Neural progenitor cell (in vitro differentiated cells): ENCODE results near the gene SMOC2. TPM values are rescaled to one million over a fixed set of nuclear protein-coding genes. Genes with fewer than 3 reads are reported as not detected.

Source experiments
- DNase-seq: peaks from one replicate; pipeline ENCODE4 v3.0.0-alpha.2; 2016; ENCODE audit warnings: low spot score
- H2AFZ ChIP-seq: fragments of 200-600 bp; sonication (generic); replicated peaks from 2 replicates; pipeline ENCODE4 v1.6.1; 2016; ENCODE audit warnings: antibody characterized with exemption
- H3F3A ChIP-seq: fragments of 200-600 bp; sonication (generic); 2 replicates; pipeline ENCODE4 v1.6.1; 2016; ENCODE audit warnings: antibody characterized with exemption, low read depth
- H3K27ac ChIP-seq: fragments of 200-600 bp; sonication (generic); 2 replicates; pipeline ENCODE4 v1.5.1; 2016; ENCODE audit warnings: mild to moderate bottlenecking
- H3K27me3 ChIP-seq: fragments of 200-600 bp; sonication (generic); 2 replicates; pipeline ENCODE4 v1.6.1; 2016; ENCODE audit warnings: mild to moderate bottlenecking, moderate library complexity
- H3K36me3 ChIP-seq: fragments of 200-600 bp; sonication (generic); 2 replicates; pipeline ENCODE4 v1.5.1; 2016
- H3K4me1 ChIP-seq: fragments of 200-600 bp; sonication (generic); 2 replicates; pipeline ENCODE4 v1.6.1; 2016; ENCODE audit warnings: mixed run types
- H3K4me2 ChIP-seq: fragments of 200-600 bp; sonication (generic); 2 replicates; pipeline ENCODE4 v1.6.1; 2016
- H3K4me3 ChIP-seq: fragments of 200-600 bp; sonication (generic); 2 replicates; pipeline ENCODE4 v1.5.1; 2016
- H3K79me2 ChIP-seq: fragments of 200-600 bp; sonication (generic); 2 replicates; pipeline ENCODE4 v1.6.1; 2016; ENCODE audit warnings: low read depth
- H3K9ac ChIP-seq: fragments of 200-600 bp; sonication (generic); 2 replicates; pipeline ENCODE4 v1.6.1; 2016
- H3K9me3 ChIP-seq: fragments of 200-600 bp; sonication (generic); 2 replicates; pipeline ENCODE4 v1.5.1; 2016; ENCODE audit warnings: low read depth
- H4K20me1 ChIP-seq: fragments of 200-600 bp; sonication (generic); 2 replicates; pipeline ENCODE4 v1.6.1; 2016; ENCODE audit warnings: low read depth
- H3K27ac Mint-ChIP-seq: 3 replicates; pipeline ENCODE4 v1.8.0; 2021; ENCODE audit warnings: mixed read lengths
- H3K27me3 Mint-ChIP-seq: 2 replicates; pipeline ENCODE4 v1.8.0; 2022; ENCODE audit warnings: low read depth, mild to moderate bottlenecking, inconsistent platforms, moderate library complexity, mixed read lengths; ENCODE audit not compliant: insufficient read depth
- H3K36me3 Mint-ChIP-seq: 3 replicates; pipeline ENCODE4 v1.8.0; 2021; ENCODE audit warnings: mixed read lengths
- H3K4me1 Mint-ChIP-seq: 3 replicates; pipeline ENCODE4 v1.8.0; 2021; ENCODE audit warnings: mixed read lengths
- H3K4me3 Mint-ChIP-seq: 3 replicates; pipeline ENCODE4 v1.8.0; 2021; ENCODE audit warnings: mild to moderate bottlenecking, moderate library complexity, mixed read lengths
- H3K9me3 Mint-ChIP-seq: 3 replicates; pipeline ENCODE4 v1.8.0; 2020; ENCODE audit warnings: mixed read lengths
- EZH2 ChIP-seq: fragments of 200-600 bp; sonication (generic); IDR thresholded peaks from 2 replicates; pipeline ENCODE4 v1.6.1; 2017; ENCODE audit warnings: antibody characterized with exemption, mild to moderate bottlenecking, moderate library complexity
- EZH2phosphoT487 ChIP-seq: fragments of 200-600 bp; sonication (generic); IDR thresholded peaks from 2 replicates; pipeline ENCODE4 v1.6.1; 2017; ENCODE audit warnings: antibody characterized with exemption
- total RNA-seq: library from RNA; depleted of rRNA; stranded (reverse); fragments of >200 nt; gene quantifications from 2 replicates; pipeline ENCODE4 v1.2.3, GENCODE V29; 2015; ENCODE audit warnings: low replicate concordance
- TF ChIP-seq, protein P1 (sequence below): fragments of 200-600 bp; sonication (generic); IDR thresholded peaks from 2 replicates; pipeline ENCODE4 v1.5.1; 2017; ENCODE audit warnings: antibody characterized with exemption, mild to moderate bottlenecking

SMOC2 gene
- total RNA-seq, 1 donor from 2014 or later = 0.75 TPM

DNA sequence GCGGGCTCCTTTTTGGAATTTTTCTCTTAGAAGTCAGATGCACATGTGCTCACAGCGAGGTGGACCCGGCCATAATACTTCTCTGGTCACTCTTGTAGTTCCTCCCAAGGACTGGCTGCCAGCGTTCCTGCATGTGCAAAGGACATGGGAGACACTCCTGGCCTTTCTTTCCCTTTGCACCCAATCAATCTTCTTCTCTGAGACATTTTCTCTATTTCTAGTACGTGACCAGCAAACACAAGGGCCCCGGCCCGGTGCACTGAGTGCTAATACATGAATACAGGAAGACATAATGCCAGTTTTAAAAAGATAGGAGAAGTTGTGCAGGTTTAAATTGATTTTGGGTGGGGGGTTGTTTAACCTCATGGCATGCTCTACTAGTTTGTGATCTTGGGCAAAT lies 233.6 kb downstream of the SMOC2 start:
- H3K36me3 Mint-ChIP-seq = no peaks in the 10 kb centered on the region
- no peak overlapping the region for H3K4me2 ChIP-seq
- no peaks in the 10 kb centered on the region for H3K9me3 Mint-ChIP-seq
- H3K36me3 ChIP-seq = no peaks in the 10 kb centered on the region
- no peaks in the 10 kb centered on the region for H3K27me3 ChIP-seq
- H3K4me1 ChIP-seq = peaks cover 6% of the 10 kb centered on the region
- TF ChIP-seq EZH2phosphoT487 (no peak), EZH2 (no peak)
- TF ChIP-seq, protein P1, sequence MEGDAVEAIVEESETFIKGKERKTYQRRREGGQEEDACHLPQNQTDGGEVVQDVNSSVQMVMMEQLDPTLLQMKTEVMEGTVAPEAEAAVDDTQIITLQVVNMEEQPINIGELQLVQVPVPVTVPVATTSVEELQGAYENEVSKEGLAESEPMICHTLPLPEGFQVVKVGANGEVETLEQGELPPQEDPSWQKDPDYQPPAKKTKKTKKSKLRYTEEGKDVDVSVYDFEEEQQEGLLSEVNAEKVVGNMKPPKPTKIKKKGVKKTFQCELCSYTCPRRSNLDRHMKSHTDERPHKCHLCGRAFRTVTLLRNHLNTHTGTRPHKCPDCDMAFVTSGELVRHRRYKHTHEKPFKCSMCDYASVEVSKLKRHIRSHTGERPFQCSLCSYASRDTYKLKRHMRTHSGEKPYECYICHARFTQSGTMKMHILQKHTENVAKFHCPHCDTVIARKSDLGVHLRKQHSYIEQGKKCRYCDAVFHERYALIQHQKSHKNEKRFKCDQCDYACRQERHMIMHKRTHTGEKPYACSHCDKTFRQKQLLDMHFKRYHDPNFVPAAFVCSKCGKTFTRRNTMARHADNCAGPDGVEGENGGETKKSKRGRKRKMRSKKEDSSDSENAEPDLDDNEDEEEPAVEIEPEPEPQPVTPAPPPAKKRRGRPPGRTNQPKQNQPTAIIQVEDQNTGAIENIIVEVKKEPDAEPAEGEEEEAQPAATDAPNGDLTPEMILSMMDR = no peak
- H2AFZ ChIP-seq = no peak overlapping the region
- no peak overlapping the region for H3K4me3 Mint-ChIP-seq
- no peaks in the 10 kb centered on the region for H3K79me2 ChIP-seq
- no peaks in the 10 kb centered on the region for H3F3A ChIP-seq
- DNase-seq = no peak
- no peaks in the 10 kb centered on the region for H3K9me3 ChIP-seq
- no peak overlapping the region for H3K27ac ChIP-seq
- H3K27ac Mint-ChIP-seq = peak overlapping the region; percentile 59
- peaks cover 19% of the 10 kb centered on the region for H3K4me1 Mint-ChIP-seq
- peaks cover 9% of the 10 kb centered on the region for H3K27me3 Mint-ChIP-seq
- H3K4me3 ChIP-seq = no peak overlapping the region
- no peak overlapping the region for H3K9ac ChIP-seq
- H4K20me1 ChIP-seq = no peaks in the 10 kb centered on the region

DNA sequence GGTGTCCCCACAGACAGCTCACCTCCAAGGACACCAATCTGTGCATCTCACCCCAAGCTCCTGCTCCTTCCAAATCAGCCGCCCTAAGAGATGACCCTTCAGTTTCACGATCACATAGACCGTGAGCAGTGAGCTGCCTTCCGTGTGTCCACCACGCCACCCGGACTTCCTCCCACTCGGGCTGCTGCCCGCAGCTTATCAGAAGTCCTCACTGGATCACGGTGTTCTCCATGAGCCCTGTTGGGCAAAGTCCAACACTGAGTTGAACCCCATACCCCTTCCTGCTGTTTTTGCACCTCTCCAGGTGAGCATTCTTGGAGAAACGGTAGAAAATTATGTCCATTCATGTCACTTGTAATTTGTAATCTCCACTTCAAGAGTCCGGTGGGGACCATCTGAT lies 234.4 kb downstream of the SMOC2 start:
- Histone ChIP-seq H3K36me3 (no peaks in the 10 kb centered on the region), H3K27me3 (no peaks in the 10 kb centered on the region), H4K20me1 (no peaks in the 10 kb centered on the region), H3K9me3 (no peaks in the 10 kb centered on the region), H3K4me3 (no peak overlapping the region), H3K79me2 (no peaks in the 10 kb centered on the region), H3K4me1 (peaks cover 6% of the 10 kb centered on the region), H3K4me2 (no peak overlapping the region), H3F3A (no peaks in the 10 kb centered on the region), H2AFZ (no peak overlapping the region), H3K27ac (no peak overlapping the region), H3K9ac (no peak overlapping the region)
- Mint-ChIP-seq H3K27ac (peak overlapping the region; percentile 14), H3K36me3 (no peaks in the 10 kb centered on the region), H3K4me1 (peaks cover 16% of the 10 kb centered on the region), H3K27me3 (peaks cover 9% of the 10 kb centered on the region), H3K4me3 (no peak overlapping the region), H3K9me3 (no peaks in the 10 kb centered on the region)
- TF ChIP-seq, protein P1 = no peak
- no peak for TF ChIP-seq EZH2phosphoT487
- no peak for TF ChIP-seq EZH2
- DNase-seq = no peak

DNA sequence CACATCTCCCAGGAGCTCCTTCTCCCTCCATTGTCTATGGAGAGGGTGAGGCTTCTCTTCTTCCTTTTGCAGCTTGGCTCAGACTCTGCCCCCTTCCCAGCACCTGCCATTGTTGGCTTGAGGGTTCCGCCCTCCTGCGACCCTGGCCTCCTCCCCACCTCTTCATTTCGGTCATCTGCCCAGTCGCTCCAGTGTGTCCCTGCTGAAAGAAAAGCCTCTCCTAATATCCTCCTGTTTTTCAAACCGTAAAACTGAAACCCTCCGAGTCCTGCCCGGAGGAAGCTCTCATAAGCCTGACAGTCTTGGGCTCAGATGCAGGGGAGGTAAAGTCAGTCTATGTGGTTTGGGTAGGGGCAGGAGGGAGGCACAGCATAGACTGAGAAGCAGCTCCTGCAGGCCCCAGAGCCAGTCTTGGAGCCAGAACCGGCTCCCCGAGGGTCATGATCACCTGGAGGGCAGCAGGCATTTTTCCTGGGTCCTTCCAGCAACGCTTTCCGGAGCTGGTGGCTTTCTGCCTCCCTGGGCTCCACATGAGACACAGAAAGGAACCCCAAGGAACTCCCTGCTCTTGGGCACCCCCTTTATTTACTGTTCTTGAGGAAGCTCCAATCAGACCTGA lies 235.1 kb downstream of the SMOC2 start:
- H3K36me3 ChIP-seq = no peaks in the 10 kb centered on the region
- H3K4me2 ChIP-seq = no peak overlapping the region
- no peak overlapping the region for H3K4me3 ChIP-seq
- H3K9ac ChIP-seq = no peak overlapping the region
- Mint-ChIP-seq H3K27ac (no peak overlapping the region), H3K36me3 (no peaks in the 10 kb centered on the region), H3K9me3 (no peaks in the 10 kb centered on the region), H3K27me3 (peaks cover 9% of the 10 kb centered on the region), H3K4me3 (no peak overlapping the region), H3K4me1 (peaks cover 11% of the 10 kb centered on the region)
- H3K4me1 ChIP-seq = peaks cover 6% of the 10 kb centered on the region
- H3K79me2 ChIP-seq = no peaks in the 10 kb centered on the region
- DNase-seq = no peak
- no peaks in the 10 kb centered on the region for H4K20me1 ChIP-seq
- TF ChIP-seq, protein P1 = no peak
- no peak for TF ChIP-seq EZH2phosphoT487
- TF ChIP-seq EZH2 = no peak
- no peak overlapping the region for H2AFZ ChIP-seq
- no peaks in the 10 kb centered on the region for H3F3A ChIP-seq
- H3K9me3 ChIP-seq = no peaks in the 10 kb centered on the region
- no peak overlapping the region for H3K27ac ChIP-seq
- no peaks in the 10 kb centered on the region for H3K27me3 ChIP-seq
